Adipose tissue (tissue), 3 donors: Measurements from ENCODE around the gene TMEM17. TPM values are rescaled to one million over a fixed set of nuclear protein-coding genes. Genes with fewer than 3 reads are reported as not detected.
"Not testable (repeated sequence)": the region's sequence is repeated elsewhere in the genome, so short reads cannot be mapped to it uniquely, and the experiment has no call there.

Experiments used
- H3K27ac ChIP-seq: one replicate; pipeline ENCODE4 v1.5.1; 2013; ENCODE audit warnings: low read depth, low read length
- WGBS, 3 donors: extraction: QIAGEN DNeasy Blood & Tissue Kit; methylation state at CpG; one replicate each; pipeline ENCODE4 v1.1.7; 2013; 5-methylcytosine and 5-hydroxymethylcytosine counted together
- polyA plus RNA-seq, 3 donors: library from polyadenylated mRNA; stranded (reverse); fragments of 200-250 nt; gene quantifications; one replicate each; pipeline ENCODE4 v1.2.3, GENCODE V29; 2013
- donor health status: healthy with polysubstance abuse.
- donor health status: Bipolar disorder and iron deficiency.
- donor health status: healthy.

Gene TMEM17
- 1 to 10 TPM; 1.4 to 2.2 (median 1.9) TPM for polyA plus RNA-seq

DNA sequence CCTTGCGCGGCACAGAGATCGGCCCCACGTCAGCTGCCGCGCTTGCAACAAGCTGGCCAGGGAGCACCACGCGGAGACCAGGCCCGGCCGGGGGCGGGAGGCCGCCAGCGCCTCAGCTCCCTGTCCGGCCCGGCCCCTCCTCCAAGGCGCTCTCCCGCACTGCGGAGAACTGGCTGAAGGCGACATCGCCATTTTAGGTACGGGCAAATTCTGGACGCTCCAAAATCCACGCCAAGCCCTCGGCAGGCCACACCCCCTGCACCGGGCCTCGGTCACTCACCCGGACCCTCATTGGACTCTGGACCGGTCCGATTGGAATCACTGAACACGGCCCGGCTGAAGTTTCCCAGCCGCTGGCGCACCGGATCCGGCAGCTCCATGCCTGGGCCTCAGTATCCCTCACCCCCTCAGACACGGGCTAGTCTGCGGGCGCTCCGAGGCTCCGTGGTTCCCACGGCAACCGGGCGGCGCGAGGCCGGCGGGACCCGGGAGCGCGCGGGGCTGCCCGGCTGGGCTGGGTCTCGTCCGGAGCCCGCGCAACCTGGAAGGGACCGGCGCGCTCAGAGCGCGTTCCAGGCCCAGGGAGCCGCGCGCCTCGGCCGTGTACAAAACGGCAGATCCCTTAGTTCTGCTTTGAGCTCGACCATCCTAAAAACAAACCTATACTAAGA is at the start of gene TMEM17:
TMEM17 (minus strand) TSS at position 446 of the 671 bp plus-strand sequence; CDS start at position 380, 66 bp downstream.
- no peak within 1 kb of the TSS for H3K27ac ChIP-seq
- WGBS, 3 donors: 0% methylated on average over 65 to 68 of the region's 68 CpGs

- no peak overlapping the region for H3K27ac ChIP-seq
These were observed 48.4 kb upstream of the TMEM17 start for GRCh38 chr2:62554440-62554839.

DNA sequence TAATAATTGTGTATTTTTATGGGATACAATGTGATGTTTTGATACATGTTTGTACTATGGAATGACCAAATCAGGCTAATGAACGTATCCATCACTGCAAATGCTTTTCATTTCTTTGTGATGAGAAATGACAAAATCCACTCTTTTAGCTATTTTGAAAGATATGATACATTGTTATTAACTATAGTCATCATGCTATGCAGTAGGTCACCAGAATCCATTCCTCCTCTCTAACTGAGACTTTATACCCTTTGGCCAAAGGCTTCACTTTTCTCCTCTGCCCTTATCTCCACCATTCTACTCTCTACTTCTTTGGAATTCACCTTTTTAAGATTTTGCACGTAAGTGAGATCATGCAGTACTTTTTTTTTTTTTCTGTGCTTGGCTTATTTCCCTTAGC is 44.5 kb upstream of the TMEM17 start:
- WGBS, 3 donors: 90 to 96% (median 91%) methylated on average over 2 of the region's 2 CpGs
- H3K27ac ChIP-seq: no peak overlapping the region

DNA sequence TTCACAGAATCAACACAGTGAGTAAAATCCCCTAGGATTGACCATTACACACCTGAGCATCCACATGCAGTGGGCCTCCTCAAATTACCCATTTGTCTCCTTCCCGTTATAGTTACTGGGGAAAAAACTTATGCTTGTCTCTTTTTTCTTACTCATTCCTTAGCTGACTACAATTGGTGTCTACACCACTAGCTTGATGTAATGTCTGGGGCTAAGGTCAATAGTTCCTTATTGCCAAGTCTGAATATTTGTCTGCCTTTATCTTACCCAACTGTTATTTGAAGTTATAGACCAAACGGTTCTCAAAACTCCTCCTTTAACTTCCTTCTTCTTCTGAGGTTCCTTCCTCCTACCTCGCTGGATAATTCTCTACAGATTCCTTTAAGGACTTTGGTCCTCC is 41.9 kb upstream of the TMEM17 start:
- H3K27ac ChIP-seq: no peak overlapping the region
- 45 to 63% (median 52%) methylated on average over 3 of the region's 3 CpGs for WGBS, 3 donors

- no peak overlapping the region for H3K27ac ChIP-seq
- 94 to 97% (median 96%) methylated on average over 6 of the region's 6 CpGs for WGBS, 3 donors
These were observed 39.3 kb upstream of the TMEM17 start for GRCh38 chr2:62545261-62545660.

DNA sequence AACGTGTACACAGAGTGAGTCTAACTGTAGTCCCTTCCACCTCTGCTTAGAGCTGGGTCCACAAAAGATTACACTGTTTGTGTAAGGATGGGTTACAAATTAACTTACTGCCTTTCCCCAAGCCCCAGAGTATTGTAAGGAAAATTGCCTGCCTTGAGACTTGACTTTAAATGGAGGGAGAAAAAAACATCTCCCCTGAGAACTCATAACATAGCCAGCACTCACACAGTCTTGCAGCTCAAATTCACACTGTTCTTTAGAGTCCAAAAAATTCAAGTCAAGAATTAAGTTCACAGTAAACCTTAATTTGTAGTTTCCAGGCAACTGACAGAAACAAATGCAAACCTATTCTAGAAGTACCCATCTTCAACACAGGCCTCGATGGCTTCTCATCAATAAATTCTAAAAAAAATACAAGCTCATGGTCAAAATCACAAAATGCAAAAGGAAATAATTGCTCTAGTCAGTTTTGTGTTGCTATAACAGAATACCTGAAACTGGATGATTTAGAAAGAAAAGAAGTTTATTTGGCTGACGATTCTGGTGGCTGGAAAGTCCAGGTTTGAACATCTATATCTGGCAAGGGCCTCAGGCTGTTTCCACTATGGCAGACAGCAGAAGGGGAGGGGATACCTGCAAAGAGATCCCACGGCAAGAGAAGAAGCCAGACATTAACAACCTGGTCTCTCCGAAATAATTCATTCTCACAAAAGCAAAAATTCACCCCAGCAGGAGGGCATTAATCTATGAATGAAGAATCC is 34.6 kb upstream of the TMEM17 start:
- no peak overlapping the region for H3K27ac ChIP-seq
- 57 to 85% (median 82%) methylated on average over 5 of the region's 5 CpGs for WGBS, 3 donors

DNA sequence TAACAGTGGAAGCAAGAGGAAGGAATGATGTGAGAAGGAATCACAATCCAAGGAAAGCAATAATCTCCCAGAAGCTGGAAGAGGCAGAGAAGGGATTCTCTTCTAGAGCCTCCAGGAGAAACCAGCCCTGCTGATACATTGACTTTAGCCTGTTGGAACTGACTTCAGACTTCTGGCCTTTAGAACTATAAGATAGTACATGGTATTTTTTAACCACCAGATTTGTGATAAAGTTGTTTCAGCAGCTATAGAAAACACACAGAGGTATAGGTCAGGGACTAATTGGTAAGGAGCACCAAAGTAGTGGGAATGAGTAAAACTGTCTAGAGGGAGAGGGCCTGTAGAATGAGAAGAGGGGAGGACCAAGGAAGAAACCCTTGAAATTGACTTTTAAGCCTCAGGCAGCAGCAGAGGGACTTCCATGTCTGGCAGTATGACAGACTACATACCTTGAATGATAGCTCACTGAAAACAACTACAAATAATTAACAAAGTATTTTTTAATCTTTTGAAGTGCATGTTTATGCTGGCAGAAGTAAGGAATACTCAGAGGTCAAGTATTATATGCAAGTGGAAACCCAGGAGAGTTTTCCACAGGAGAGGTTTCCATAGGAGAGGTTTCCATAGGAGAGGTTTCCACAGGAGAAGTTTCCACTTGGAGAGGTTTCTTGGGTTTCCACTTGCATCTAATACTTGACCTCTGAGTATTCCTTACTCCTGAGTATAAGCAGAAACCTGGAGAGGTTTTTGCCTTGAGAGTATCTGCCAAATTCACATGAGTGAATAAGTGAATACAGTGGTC is 33.8 kb upstream of the TMEM17 start:
- no peak overlapping the region for H3K27ac ChIP-seq

- WGBS, 3 donors: 40 to 98% (median 97%) methylated on average over 1 of the region's 1 CpG
- H3K27ac ChIP-seq: no peak overlapping the region
These were observed 32.8 kb upstream of the TMEM17 start for GRCh38 chr2:62538756-62539155.

DNA sequence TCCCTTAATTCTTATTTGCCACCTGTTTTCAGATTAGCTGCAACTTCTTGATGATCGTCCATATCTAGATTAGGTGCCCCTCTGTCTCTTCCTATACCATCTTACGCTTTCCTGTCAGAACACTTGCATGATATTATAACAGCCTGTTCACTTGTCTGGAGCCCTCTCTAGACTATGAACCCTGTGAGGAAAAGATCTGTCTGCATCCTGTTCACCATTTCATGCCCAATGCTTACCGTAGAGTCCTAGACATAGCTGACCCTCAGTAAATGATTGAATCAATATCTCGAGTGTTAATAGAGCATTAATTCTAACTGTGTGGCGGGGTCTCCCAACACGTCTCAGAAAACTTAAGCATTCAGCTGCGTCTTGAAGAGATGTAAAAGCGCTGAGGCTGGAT is 31.8 kb upstream of the TMEM17 start:
- H3K27ac ChIP-seq: no peak overlapping the region
- 91 to 97% (median 95%) methylated on average over 8 of the region's 8 CpGs for WGBS, 3 donors

GRCh38 chr2:62536873-62537547 is 31.0 kb upstream of the TMEM17 start:
- H3K27ac ChIP-seq: no peak overlapping the region
- 90 to 94% (median 92%) methylated on average over 7 of the region's 7 CpGs for WGBS, 3 donors

DNA sequence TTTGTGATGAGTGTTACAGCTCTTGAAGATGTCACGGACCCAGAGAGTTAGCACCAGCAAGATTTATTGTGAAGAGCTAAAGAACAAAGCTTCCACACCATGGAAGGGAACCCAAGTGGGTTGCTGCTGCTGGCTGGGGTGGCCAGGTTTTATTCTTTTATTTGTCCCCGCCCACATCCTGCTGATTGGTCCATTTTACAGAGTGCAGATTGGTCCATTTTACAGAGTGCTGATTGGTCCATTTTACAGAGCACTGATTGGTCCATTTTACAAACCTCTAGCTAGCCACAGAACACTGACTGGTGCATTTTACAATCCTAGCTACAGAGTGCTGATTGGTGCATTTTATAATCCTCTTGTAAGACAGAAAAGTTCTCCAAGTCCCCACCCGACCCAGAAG is 29.5 kb upstream of the TMEM17 start:
- WGBS, 3 donors: 83 to 87% (median 85%) methylated on average over 3 of the region's 3 CpGs
- not testable (repeated sequence) for H3K27ac ChIP-seq

DNA sequence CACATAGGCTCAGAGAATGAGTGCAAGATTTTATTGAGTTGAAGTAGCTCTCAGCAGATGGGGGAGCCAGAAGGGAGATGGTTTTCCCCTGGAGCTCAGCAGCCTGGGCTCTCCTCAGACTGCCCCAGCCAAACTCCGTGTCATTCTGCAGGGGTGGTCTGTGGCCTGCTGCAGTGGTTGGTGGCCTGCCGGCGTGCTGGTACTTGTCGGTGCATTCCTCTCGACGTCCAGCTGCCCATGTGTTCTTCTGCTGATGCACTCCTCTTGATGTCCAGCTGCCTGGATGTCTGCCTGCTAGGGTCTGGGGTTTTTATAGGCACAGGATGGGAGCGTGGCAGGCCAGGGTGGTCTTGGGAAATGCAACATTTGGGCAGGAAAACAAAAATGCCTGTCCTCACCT is 25.6 kb upstream of the TMEM17 start:
- 90 to 95% (median 95%) methylated on average over 7 of the region's 7 CpGs for WGBS, 3 donors
- no peak overlapping the region for H3K27ac ChIP-seq

DNA sequence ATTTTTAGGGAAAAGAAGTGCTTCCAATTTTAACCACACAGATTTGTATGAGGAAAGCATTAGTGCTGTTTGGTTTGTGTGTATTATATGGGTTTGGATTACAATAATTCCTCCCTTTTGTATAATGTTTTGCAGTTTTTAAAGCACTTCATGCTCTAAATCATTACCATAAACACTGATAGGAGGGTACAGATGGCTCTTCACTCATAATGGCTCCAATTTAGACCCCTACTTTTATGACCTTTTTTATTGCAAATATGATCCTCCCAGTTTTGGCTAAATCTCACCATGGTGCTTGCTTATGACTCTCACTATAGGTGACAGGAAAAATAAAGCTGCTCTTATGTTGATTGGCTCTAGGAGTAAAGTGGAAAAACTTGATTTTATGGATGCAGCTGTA is 23.8 kb upstream of the TMEM17 start:
- no peak overlapping the region for H3K27ac ChIP-seq

- no peak overlapping the region for H3K27ac ChIP-seq
- WGBS, 3 donors: 42 to 72% (median 69%) methylated on average over 3 of the region's 3 CpGs
These were observed 21.6 kb upstream of the TMEM17 start for GRCh38 chr2:62527478-62528210.

GRCh38 chr2:62526531-62527381 is 20.8 kb upstream of the TMEM17 start:
- no peak overlapping the region for H3K27ac ChIP-seq
- 56 to 81% (median 79%) methylated on average over 10 of the region's 10 CpGs for WGBS, 3 donors

DNA sequence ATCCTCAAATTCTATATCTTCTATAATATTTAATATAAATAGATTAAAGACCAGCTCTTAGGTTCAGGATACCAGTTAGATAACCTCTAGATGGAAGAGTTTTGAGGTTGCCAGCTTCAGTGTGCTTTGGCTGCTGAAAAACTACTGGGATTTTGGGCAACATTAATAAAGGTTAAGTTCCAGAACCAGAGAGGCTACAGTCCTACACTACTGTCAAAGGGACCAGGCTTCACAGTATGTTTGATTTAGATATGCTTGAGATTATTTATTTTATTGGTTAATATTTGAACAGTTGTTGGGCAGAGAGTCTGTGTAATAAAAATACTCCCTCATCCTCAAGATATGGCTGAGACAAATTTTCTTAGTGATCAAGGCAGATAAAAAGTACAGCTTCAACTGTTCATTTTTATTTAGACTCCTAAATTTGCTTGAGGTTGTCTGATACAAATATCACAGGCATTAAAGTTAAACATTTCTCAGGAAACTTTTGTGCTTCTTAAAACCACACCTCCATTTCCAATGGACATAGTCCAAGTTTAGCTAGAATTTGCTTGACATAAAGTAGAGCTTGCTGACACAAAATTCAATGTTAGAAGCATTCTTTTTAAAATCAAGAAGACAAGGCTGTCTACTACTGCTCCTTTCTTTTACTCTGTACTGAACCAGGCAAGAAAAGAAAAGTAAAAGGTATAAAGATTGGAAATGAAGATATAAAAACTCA is 19.7 kb upstream of the TMEM17 start:
- no peak overlapping the region for H3K27ac ChIP-seq
